ENCODE results near the gene PLCD1.

The PLCD1 gene

DNA sequence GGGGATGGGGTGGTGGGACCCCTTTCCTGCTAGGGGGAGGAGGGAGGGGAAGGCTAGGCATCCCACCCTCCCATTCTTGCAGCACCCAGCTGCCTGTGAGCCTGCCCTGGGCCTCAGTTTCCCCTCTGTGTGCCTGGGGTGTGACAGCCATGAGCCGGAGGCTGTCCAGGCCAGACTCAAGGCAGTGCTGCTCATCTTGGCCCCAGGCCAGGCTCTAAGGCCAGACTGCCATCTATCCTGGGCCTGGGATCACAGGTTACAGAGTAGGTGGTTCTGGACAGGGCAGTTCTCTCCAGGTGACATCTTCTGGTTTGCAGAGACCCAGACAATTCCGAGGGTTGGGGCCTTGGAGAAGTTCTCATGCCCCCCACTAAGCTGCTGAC lies 42.1 kb downstream of the PLCD1 start:
- no peak overlapping the region for H3K4me3 ChIP-seq (ENCODE audit: control insufficient read depth, low read depth, low read length)
- TF ChIP-seq, protein P1, sequence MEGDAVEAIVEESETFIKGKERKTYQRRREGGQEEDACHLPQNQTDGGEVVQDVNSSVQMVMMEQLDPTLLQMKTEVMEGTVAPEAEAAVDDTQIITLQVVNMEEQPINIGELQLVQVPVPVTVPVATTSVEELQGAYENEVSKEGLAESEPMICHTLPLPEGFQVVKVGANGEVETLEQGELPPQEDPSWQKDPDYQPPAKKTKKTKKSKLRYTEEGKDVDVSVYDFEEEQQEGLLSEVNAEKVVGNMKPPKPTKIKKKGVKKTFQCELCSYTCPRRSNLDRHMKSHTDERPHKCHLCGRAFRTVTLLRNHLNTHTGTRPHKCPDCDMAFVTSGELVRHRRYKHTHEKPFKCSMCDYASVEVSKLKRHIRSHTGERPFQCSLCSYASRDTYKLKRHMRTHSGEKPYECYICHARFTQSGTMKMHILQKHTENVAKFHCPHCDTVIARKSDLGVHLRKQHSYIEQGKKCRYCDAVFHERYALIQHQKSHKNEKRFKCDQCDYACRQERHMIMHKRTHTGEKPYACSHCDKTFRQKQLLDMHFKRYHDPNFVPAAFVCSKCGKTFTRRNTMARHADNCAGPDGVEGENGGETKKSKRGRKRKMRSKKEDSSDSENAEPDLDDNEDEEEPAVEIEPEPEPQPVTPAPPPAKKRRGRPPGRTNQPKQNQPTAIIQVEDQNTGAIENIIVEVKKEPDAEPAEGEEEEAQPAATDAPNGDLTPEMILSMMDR (IDR thresholded peaks at IDR 0.05; ENCODE audit: control insufficient read depth, insufficient read depth, low read depth, low read length, missing control alignments): no peak
- DNase-seq (ENCODE audit: low read depth): no peak

DNA sequence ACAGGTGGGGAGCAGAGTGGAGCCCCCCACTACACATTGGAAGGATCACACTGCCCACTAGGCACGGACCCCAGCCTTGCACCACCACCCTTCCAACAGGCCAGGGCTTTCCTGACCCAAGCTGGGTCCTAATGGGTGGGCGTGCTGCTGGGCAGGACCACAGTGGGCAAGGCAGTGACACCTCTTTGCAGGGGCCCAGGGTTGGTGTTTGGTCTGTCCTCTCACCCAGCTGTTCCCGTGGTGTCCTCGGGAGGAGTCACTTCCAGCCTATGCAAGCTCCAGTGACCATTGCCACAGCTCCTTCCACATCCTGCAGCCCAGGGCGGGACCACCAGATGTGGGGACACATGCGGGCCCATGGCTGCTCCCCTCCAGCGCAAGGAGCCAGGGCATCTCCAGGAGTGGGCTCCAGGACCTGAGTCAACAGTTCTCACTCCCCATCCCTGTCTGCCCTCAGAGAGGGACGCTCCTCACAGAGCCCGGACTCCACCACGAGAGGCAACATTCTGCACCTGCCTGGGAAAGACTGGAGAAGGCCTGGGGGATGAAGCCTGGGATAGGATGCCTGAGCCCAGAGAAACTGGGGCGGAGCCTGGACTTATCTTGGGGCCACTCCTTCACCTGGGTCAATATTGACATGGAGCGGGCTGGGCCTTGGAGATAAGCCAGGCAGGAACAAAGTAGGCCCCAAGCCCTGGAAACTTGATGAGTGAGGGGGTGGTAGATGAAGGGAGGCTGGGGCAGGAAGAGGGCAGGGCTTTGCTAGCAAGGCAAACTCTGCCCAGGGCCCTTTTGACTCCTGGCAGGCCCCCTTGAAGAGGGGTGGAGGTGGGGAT lies 42.7 kb downstream of the PLCD1 start:
- TF ChIP-seq, protein P1 (IDR thresholded peaks at IDR 0.05; ENCODE audit: control insufficient read depth, insufficient read depth, low read depth, low read length, missing control alignments): no peak
- DNase-seq (ENCODE audit: low read depth): no peak
- no peak overlapping the region for H3K4me3 ChIP-seq (ENCODE audit: control insufficient read depth, low read depth, low read length)

DNA sequence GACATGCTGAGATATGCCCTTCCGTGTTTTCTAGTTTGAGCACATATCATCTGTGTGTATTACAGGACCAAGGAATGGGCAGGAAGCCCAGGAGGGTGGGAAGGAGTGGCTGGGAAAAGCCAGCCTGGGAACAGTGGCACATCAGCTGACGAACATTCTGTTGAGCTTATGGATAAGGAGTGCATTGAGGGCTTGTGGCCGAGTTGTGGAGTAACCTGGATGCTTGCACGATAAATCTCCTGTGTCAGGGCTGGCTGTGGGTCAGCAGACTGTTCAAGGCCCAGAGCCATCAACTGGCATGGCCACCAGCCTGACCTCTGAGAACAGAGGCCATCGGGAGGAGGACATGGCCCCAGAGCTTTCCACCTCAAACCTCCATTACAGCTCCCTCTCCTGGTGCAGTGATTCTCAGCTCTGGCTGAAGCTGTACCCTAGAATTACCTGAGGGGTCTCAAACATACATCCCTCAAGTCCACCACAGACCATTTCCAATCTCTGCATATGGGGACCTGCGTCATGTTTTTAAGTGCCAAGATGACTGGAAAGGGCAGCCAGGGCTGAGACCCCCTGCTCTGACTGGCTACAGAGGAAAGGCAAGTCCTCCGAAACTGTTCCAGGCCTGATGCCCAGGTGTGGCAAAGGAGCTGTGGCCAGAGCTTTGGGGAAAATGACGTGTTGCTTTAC lies 43.7 kb downstream of the PLCD1 start:
- no peak for DNase-seq (ENCODE audit: low read depth)

DNA sequence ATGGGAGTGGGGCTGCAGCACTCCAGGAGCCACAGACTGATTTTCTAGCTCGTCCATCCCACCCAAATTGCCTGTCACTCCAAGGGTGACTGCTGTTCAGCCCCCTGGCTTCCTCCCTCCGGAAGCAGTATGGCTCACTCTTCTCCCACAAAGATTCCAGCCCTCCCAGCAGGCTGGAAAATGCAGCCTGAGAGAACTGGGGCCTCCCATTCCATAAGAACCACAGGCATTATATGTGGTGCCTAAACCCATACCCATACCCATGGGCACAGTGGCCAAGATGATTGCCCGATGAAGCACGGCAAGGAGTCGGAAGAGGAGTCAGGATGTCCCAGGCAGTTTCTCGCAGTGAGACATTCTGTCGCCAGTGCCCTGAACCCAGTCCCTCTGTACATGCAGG lies 44.8 kb downstream of the PLCD1 start:
- no peak for DNase-seq (ENCODE audit: low read depth)
- H3K4me3 ChIP-seq (ENCODE audit: control insufficient read depth, low read depth, low read length): no peak overlapping the region
- TF ChIP-seq, protein P1 (IDR thresholded peaks at IDR 0.05; ENCODE audit: control insufficient read depth, insufficient read depth, low read depth, low read length, missing control alignments): no peak

More for the DNA sequence above, 43.7 kb downstream of the PLCD1 start:
- H3K4me3 ChIP-seq (ENCODE audit: control insufficient read depth, low read depth, low read length): no peak overlapping the region
- TF ChIP-seq, protein P1 (IDR thresholded peaks at IDR 0.05; ENCODE audit: control insufficient read depth, insufficient read depth, low read depth, low read length, missing control alignments): no peak

DNA sequence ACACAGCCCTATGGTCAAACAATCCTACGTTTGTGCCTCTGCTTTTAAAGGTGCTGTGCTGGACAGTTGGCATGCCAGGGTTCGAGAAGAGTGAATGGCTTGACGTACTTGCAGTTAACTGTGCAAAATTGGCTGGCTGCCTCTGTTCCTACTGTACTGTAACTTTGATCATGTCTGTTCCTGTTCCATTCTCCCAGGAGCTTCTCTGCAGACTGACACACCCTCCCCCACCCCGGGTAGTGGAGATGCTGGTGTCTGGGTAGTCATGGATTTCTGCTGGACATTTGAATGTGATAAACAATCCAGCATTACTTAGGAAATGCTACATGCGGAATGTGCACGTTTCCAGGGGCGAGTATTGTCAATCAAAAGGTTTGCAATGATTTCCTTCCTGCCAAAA lies 45.4 kb downstream of the PLCD1 start:
- no peak for DNase-seq (ENCODE audit: low read depth)
- no peak overlapping the region for H3K4me3 ChIP-seq (ENCODE audit: control insufficient read depth, low read depth, low read length)
- TF ChIP-seq, protein P1 (IDR thresholded peaks at IDR 0.05; ENCODE audit: control insufficient read depth, insufficient read depth, low read depth, low read length, missing control alignments): no peak

DNA sequence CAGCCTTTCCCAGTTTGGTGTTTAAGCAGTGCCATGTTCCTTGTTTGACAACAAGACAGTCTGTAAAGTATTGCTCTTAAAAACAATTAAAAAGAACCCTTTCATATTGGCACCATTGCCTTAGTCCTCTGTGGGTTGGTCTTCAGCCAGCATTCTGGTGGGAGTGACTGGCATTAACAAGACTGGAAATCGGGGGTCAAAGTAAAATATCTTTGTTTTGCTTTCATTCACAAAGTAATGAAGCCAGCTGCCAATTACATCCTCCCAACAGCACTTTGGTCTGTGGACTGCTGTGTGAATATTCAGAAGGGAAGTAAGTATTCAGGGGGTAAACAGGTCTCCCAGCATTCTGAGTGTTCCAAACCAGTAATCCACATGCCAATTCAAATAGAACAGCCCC lies 47.1 kb downstream of the PLCD1 start:
- H3K4me3 ChIP-seq (ENCODE audit: control insufficient read depth, low read depth, low read length): no peak overlapping the region
- DNase-seq (ENCODE audit: low read depth): no peak
- TF ChIP-seq, protein P1 (IDR thresholded peaks at IDR 0.05; ENCODE audit: control insufficient read depth, insufficient read depth, low read depth, low read length, missing control alignments): no peak
